Smooth muscle cell (in vitro differentiated cells): ENCODE results near the gene CAST. TPM values are rescaled to one million over a fixed set of nuclear protein-coding genes. Genes with fewer than 3 reads are reported as not detected.

Source experiments
- DNase-seq: peaks from one replicate; lab custom pipeline; 2025; ENCODE audit not compliant: unreplicated experiment; lab: John Stamatoyannopoulos, UW
- H2AFZ ChIP-seq: fragments of 200-600 bp; sonication (generic); 2 replicates; pipeline ENCODE4 v1.6.0; 2016; ENCODE audit warnings: antibody characterized with exemption, low read depth, mild to moderate bottlenecking
- H3F3A ChIP-seq: fragments of 200-600 bp; sonication (generic); 2 replicates; pipeline ENCODE4 v1.6.0; 2017; ENCODE audit warnings: antibody characterized with exemption, low read depth
- H3K27ac ChIP-seq: fragments of 200-600 bp; sonication (generic); 2 replicates; pipeline ENCODE4 v1.5.1; 2016; ENCODE audit warnings: low read depth, mild to moderate bottlenecking
- H3K27me3 ChIP-seq: fragments of 200-600 bp; sonication (generic); 2 replicates; pipeline ENCODE4 v1.6.1; 2016; ENCODE audit warnings: low read depth, mild to moderate bottlenecking
- H3K36me3 ChIP-seq: fragments of 200-600 bp; sonication (generic); 2 replicates; pipeline ENCODE4 v1.5.1; 2016; ENCODE audit warnings: low read depth
- H3K4me1 ChIP-seq: fragments of 200-600 bp; sonication (generic); 2 replicates; pipeline ENCODE4 v1.5.1; 2016; ENCODE audit warnings: low read depth
- H3K4me2 ChIP-seq: fragments of 200-600 bp; sonication (generic); 2 replicates; pipeline ENCODE4 v1.6.0; 2016; ENCODE audit warnings: mild to moderate bottlenecking
- H3K4me3 ChIP-seq: fragments of 200-600 bp; sonication (generic); 2 replicates; pipeline ENCODE4 v1.5.1; 2016; ENCODE audit warnings: mild to moderate bottlenecking
- H3K79me2 ChIP-seq: fragments of 200-600 bp; sonication (generic); 2 replicates; pipeline ENCODE4 v1.6.0; 2016; ENCODE audit warnings: low read depth, mild to moderate bottlenecking
- H3K9ac ChIP-seq: fragments of 200-600 bp; sonication (generic); 2 replicates; pipeline ENCODE4 v1.6.0; 2016; ENCODE audit warnings: low read depth
- H3K9me3 ChIP-seq: fragments of 200-600 bp; sonication (generic); replicated peaks from 2 replicates; pipeline ENCODE4 v1.5.1; 2016; ENCODE audit warnings: low read depth
- H4K20me1 ChIP-seq: fragments of 200-600 bp; sonication (generic); 2 replicates; pipeline ENCODE4 v1.6.0; 2016; ENCODE audit warnings: low read depth
- WGBS: methylation state at CpG from one replicate; pipeline ENCODE4 v1.1.7; 2016; ENCODE audit warnings: low lambda C conversion rate; 5-methylcytosine and 5-hydroxymethylcytosine counted together
- polyA plus RNA-seq: library from polyadenylated mRNA; unstranded; fragments of >200 nt; fragmentation: Nextera tagmentation; extraction: Ambion mirVana; gene quantifications from 2 replicates; pipeline ENCODE4 v1.2.1, GENCODE V29; 2016
- total RNA-seq: library from RNA; depleted of rRNA; stranded (reverse); fragments of >200 nt; gene quantifications from 2 replicates; pipeline ENCODE4 v1.2.3, GENCODE V29; 2014
- TF ChIP-seq, protein P1 (sequence below): fragments of 200-600 bp; sonication (generic); IDR thresholded peaks from 2 replicates; pipeline ENCODE4 v1.5.1; 2017; ENCODE audit warnings: borderline replicate concordance, mild to moderate bottlenecking, antibody characterized with exemption; ENCODE audit not compliant: insufficient read depth, poor library complexity, severe bottlenecking

The CAST gene
- total and polyA plus RNA-seq, 2 experiments from 2014 or later, result 76.2 to 189 TPM

GRCh38 chr5:96778409-96778808 is 116.2 kb downstream of the CAST start:
- Histone ChIP-seq H3K79me2 (no peaks in the 10 kb centered on the region), H3K9ac (no peak overlapping the region), H2AFZ (no peak overlapping the region), H4K20me1 (no peaks in the 10 kb centered on the region), H3F3A (peaks cover 23% of the 10 kb centered on the region), H3K4me2 (no peak overlapping the region), H3K4me3 (no peak overlapping the region), H3K27ac (no peak overlapping the region), H3K36me3 (no peaks in the 10 kb centered on the region), H3K27me3 (no peaks in the 10 kb centered on the region), H3K9me3 (no peaks in the 10 kb centered on the region), H3K4me1 (peaks cover 5% of the 10 kb centered on the region)
- 100% methylated on average over 1 of the region's 1 CpG for WGBS
- no peak for DNase-seq
- TF ChIP-seq, protein P1, sequence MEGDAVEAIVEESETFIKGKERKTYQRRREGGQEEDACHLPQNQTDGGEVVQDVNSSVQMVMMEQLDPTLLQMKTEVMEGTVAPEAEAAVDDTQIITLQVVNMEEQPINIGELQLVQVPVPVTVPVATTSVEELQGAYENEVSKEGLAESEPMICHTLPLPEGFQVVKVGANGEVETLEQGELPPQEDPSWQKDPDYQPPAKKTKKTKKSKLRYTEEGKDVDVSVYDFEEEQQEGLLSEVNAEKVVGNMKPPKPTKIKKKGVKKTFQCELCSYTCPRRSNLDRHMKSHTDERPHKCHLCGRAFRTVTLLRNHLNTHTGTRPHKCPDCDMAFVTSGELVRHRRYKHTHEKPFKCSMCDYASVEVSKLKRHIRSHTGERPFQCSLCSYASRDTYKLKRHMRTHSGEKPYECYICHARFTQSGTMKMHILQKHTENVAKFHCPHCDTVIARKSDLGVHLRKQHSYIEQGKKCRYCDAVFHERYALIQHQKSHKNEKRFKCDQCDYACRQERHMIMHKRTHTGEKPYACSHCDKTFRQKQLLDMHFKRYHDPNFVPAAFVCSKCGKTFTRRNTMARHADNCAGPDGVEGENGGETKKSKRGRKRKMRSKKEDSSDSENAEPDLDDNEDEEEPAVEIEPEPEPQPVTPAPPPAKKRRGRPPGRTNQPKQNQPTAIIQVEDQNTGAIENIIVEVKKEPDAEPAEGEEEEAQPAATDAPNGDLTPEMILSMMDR, result no peak

DNA sequence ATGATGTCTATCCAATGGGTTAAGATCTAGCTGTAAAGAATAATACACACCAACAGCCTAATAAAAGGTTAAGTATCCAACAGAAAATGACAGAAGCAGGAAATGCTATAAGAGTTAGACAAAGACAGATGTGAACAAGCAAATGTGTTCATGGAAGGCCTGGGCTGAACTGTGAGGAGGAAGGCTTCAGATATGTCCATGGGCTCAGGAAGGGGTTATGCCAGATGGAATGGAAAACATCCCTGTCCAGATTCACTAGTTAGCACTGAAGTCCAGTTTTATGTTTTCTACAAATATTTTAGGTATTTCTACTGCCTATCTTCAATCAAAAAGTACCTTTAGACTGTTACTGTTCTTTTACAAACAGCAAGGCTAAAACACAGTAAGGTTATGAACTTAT is 118.5 kb downstream of the CAST start:
- Histone ChIP-seq H3K36me3 (no peaks in the 10 kb centered on the region), H3K9me3 (no peaks in the 10 kb centered on the region), H4K20me1 (no peaks in the 10 kb centered on the region), H3F3A (peaks cover 25% of the 10 kb centered on the region), H3K9ac (peak overlapping the region; percentile 3), H3K4me3 (no peak overlapping the region), H3K79me2 (no peaks in the 10 kb centered on the region), H3K4me2 (peak overlapping the region; percentile 30), H3K27ac (peak overlapping the region; percentile 67), H2AFZ (no peak overlapping the region), H3K27me3 (no peaks in the 10 kb centered on the region), H3K4me1 (peaks cover 5% of the 10 kb centered on the region)
- TF ChIP-seq, protein P1, result no peak
- no peak for DNase-seq

DNA sequence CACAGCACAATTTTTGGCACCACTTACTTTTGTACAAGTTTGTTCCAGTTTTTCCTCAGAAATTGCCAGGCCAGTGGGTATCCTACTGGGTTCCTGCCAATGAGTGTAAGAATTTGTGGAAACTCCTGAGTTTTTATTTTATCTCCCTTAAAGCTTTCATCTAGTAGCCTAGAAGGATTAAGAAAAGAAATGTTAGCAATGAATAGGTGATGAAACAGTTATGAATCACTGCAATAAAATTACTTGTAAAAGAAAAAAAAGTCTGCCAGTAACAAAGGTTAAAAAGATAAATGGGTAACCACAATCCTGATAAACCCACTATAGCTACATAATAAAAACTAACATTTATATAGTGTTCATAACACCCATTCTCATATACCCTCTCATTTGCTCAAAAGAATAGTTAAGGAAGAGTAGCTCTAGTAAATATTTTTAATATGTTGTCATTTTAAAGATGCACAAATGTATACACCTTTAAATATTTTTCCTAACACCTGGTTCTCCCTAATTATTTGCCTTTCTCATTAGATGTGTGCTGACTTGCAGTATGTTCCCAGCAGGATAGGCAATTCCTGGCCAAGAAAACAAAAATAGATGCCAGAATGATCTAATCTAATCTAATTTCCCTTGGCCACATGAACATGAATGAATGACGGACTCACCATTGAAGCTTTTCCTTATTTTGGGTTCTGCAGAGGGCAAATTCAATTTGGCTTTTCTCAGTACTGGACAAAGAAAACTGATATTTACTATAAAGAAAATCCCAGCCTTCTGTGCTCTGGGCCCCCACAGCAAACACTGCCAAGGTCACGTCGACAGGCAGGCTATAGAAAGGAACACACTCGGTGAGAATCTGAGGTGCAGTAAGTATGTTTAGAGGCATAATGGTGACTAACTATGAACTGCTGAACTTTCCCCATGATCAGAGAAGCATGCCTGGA is 119.1 kb downstream of the CAST start:
- Histone ChIP-seq H3K4me2 (peak overlapping the region; percentile 30), H3K9ac (no peak overlapping the region)
- 36% methylated on average over 4 of the region's 4 CpGs for WGBS

More for the DNA sequence above, 119.1 kb downstream of the CAST start:
- H3K36me3 ChIP-seq, result no peaks in the 10 kb centered on the region
- H3K4me1 ChIP-seq, result peaks cover 5% of the 10 kb centered on the region
- H3K27me3 ChIP-seq, result no peaks in the 10 kb centered on the region
- no peak for DNase-seq
- TF ChIP-seq, protein P1, result no peak
- no peak overlapping the region for H2AFZ ChIP-seq
- no peaks in the 10 kb centered on the region for H3K79me2 ChIP-seq
- no peak overlapping the region for H3K4me3 ChIP-seq
- H3F3A ChIP-seq, result peaks cover 22% of the 10 kb centered on the region
- H4K20me1 ChIP-seq, result no peaks in the 10 kb centered on the region
- H3K27ac ChIP-seq, result peak overlapping the region; percentile 67
- no peaks in the 10 kb centered on the region for H3K9me3 ChIP-seq
